ENCODE results near the gene A3GALT2. TPM values are rescaled to one million over a fixed set of nuclear protein-coding genes. Genes with fewer than 3 reads are reported as not detected.
A peak's percentile ranks its signal among the peaks of the same experiment; 100 is the strongest.

The A3GALT2 gene
- total RNA-seq, 4 donors from 2014 or later, result 0.58 TPM; not detected in 3

DNA sequence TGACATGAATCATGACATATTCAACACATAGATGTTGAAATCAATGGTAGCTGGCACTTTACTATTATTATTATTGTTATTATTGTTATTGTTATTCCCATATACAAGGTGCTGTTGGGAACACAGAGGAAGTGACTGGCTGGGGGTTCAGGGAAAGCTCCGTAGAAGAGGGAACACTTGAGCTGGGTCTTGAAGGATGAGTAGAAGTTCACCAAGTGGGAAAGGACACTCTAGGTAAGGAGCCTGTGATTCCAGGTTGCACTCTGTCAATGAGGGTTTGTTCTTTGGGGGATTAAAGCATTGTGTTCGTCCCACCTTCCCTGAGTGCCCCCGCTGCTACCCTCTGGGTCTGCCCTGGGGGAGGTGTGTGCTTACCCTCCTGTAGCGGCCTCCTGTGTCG is 50.5 kb downstream of the A3GALT2 start:
- Histone ChIP-seq H3K27ac (no peak overlapping the region), H3K9me3 (no peaks in the 10 kb centered on the region), H3K36me3 (no peaks in the 10 kb centered on the region), H3K27me3 (no peaks in the 10 kb centered on the region), H3K4me3 (no peak overlapping the region), H3K4me1 (no peaks in the 10 kb centered on the region)
- TF ChIP-seq, protein P1, sequence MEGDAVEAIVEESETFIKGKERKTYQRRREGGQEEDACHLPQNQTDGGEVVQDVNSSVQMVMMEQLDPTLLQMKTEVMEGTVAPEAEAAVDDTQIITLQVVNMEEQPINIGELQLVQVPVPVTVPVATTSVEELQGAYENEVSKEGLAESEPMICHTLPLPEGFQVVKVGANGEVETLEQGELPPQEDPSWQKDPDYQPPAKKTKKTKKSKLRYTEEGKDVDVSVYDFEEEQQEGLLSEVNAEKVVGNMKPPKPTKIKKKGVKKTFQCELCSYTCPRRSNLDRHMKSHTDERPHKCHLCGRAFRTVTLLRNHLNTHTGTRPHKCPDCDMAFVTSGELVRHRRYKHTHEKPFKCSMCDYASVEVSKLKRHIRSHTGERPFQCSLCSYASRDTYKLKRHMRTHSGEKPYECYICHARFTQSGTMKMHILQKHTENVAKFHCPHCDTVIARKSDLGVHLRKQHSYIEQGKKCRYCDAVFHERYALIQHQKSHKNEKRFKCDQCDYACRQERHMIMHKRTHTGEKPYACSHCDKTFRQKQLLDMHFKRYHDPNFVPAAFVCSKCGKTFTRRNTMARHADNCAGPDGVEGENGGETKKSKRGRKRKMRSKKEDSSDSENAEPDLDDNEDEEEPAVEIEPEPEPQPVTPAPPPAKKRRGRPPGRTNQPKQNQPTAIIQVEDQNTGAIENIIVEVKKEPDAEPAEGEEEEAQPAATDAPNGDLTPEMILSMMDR (IDR thresholded peaks at IDR 0.05), result no peak
- TF ChIP-seq POLR2A (IDR thresholded peaks at IDR 0.05), result no peak
- intact Hi-C loops (cut with DNase I; ENCODE audit: low total_unique reads), result no loop called here
- DNase-seq, result no peak

DNA sequence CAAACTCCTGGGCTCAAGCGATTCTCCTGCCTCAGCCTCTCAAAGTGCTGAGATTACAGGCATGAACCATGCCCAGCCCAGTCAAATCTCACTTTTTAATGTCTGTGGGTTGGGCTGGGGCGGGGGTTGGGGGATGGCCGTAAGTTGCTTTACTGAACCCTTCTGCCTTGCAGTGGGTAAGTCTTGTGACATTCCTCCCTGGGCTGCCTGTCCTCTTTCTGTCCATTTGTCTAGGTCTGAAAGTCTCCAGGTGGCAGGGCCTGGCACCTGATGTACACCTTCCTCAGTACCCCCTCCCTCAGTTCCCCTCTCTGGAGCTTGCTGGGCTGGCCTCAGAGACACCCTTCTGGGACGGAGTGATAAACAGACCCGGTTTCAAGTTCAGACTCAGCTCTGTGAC is 51.3 kb downstream of the A3GALT2 start:
- Histone ChIP-seq H3K36me3 (no peaks in the 10 kb centered on the region), H3K4me3 (no peak overlapping the region), H3K27me3 (no peaks in the 10 kb centered on the region), H3K27ac (peak overlapping the region in 1 of 2 donors; percentile 22), H3K4me1 (no peaks in the 10 kb centered on the region), H3K9me3 (no peaks in the 10 kb centered on the region)
- no peak for DNase-seq
- intact Hi-C loops (cut with DNase I; ENCODE audit: low total_unique reads), result no loop called here
- TF ChIP-seq, protein P1 (IDR thresholded peaks at IDR 0.05), result no peak

DNA sequence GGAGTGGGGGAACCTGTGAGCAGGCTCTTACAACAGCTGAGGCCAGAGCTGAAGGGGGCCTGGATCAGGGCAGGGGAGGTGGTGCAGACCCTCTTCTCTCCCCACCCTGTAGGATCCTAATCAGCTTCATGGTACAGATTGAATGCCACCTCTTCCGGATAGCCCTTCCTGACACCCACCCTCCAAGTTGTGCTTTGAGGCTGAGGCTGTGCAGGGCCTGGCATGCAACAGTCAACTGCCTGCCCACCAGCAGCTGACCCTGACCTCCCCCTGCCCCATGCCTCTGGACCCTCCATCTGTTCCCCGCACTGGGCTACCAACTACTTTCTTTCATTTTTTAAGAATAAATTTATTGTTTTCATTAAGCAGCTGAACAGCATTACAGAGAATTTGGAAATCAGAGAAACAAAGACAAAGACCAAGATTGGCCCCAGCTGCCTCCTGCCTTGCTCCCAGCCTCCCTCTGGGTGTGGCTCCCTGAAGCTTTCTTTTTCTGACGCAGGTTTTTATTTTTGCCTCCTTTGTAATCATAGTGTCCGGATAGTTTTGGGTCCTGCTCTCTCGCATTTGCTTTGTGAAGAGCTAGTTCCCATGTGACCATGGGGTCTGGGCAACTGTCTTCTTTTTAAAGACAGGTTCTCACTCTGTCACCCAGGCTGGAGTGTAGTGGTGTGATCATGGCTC is 51.8 kb downstream of the A3GALT2 start:
- H3K4me1 ChIP-seq, result no peaks in the 10 kb centered on the region
- TF ChIP-seq, protein P1 (IDR thresholded peaks at IDR 0.05), result no peak
- no peak for TF ChIP-seq POLR2A (IDR thresholded peaks at IDR 0.05)
- H3K27me3 ChIP-seq, result no peaks in the 10 kb centered on the region
- peak overlapping the region in 1 of 2 donors; percentile 22 for H3K27ac ChIP-seq
- H3K9me3 ChIP-seq, result no peaks in the 10 kb centered on the region
- no peak for DNase-seq
- intact Hi-C loops (cut with DNase I; ENCODE audit: low total_unique reads), result no loop called here
- no peaks in the 10 kb centered on the region for H3K36me3 ChIP-seq
- H3K4me3 ChIP-seq, result no peak overlapping the region

DNA sequence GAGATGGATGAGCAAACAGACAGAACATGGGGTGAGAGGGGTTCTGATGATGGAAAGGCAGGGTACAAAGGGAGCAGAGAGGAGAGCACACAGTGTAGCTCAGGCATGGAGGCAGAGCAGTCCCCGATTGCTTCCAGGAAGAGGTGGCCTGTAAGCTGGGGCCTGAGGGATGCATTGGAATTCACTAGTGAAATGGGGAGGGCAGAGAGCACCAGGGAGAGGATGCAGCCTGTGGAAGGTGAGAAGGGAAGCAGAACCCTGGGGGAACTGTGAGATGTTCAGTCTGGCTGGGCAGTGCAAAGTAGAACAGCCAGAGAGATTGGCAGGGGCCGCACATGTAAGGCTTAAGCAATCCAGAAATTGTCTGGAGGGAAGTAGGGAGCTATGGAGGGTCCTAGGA is 52.4 kb downstream of the A3GALT2 start:
- H3K4me3 ChIP-seq, result no peak overlapping the region
- DNase-seq, result no peak
- H3K27me3 ChIP-seq, result no peaks in the 10 kb centered on the region
- peak overlapping the region in 1 of 2 donors; percentile 22 for H3K27ac ChIP-seq
- TF ChIP-seq, protein P1 (IDR thresholded peaks at IDR 0.05), result no peak
- H3K36me3 ChIP-seq, result no peaks in the 10 kb centered on the region
- no peaks in the 10 kb centered on the region for H3K9me3 ChIP-seq
- H3K4me1 ChIP-seq, result no peaks in the 10 kb centered on the region
- intact Hi-C loops (cut with DNase I; ENCODE audit: low total_unique reads), result no loop called here

DNA sequence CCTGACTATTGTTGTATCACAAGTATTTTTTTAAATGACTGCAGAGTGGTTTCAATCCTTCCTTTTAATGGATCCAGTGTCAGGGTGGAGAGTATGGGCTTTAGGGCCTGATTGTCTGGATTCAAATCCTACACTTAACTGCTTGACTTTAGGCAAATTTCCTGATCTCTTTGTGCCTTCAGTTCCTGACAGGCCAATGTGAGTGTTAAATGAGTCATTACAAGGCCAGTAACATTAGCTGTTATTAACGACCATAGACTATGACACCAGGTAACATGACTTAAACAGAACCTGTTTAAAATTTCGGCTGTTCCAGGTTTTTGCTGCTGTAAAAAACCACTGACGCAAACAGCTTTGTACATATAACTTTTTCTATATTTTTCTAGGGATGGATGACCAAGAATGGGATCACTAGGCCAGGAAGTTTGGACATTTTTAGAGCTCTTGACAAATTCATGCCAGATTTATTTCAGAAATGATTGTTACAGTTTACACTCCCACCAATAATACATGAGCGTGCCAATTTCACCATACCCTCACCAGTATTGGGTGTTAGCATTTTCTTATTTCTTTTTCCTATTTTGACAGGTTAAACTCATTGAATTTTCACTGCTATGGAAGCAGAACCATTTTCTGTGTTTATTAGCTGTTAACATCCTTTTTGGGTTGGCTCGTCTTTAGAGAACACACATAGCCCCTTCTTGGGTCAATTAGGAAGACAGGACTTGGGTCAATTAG is 53.3 kb downstream of the A3GALT2 start:
- TF ChIP-seq, protein P1 (IDR thresholded peaks at IDR 0.05), result no peak
- no peak for TF ChIP-seq POLR2A (IDR thresholded peaks at IDR 0.05)
- Histone ChIP-seq H3K4me3 (no peak overlapping the region), H3K36me3 (no peaks in the 10 kb centered on the region), H3K27ac (no peak overlapping the region), H3K4me1 (no peaks in the 10 kb centered on the region), H3K27me3 (no peaks in the 10 kb centered on the region), H3K9me3 (no peaks in the 10 kb centered on the region)
- intact Hi-C loops (cut with DNase I; ENCODE audit: low total_unique reads), result no loop called here
- no peak for DNase-seq

Data from uterus (tissue), 4 donors.